Measurements from ENCODE around the gene GPBAR1. TPM values are rescaled to one million over a fixed set of nuclear protein-coding genes. Genes with fewer than 3 reads are reported as not detected.

The GPBAR1 gene
- total and polyA plus RNA-seq, 2 experiments from 2014 or later, result 0.44 TPM; not detected in 1

GRCh38 chr2:218260166-218260565 is 649 bp upstream of the GPBAR1 start:
- ATAC-seq (no peak), DNase-seq (ENCODE audit: low spot score) (no peak)
- peaks cover 16% of the 10 kb centered on the region for H3K27me3 Mint-ChIP-seq (ENCODE audit: insufficient read depth, low read depth, poor library complexity)
- H3K4me1 ChIP-seq (ENCODE audit: insufficient read depth), result peaks cover 29% of the 10 kb centered on the region
- no peaks in the 10 kb centered on the region for H3K9me2 ChIP-seq (ENCODE audit: insufficient read depth)
- peaks cover 26% of the 10 kb centered on the region for H3K36me3 Mint-ChIP-seq (ENCODE audit: low read depth)
- no peaks in the 10 kb centered on the region for H3K27me3 ChIP-seq (ENCODE audit: insufficient read depth)
- H3K79me2 ChIP-seq (replicated peaks; ENCODE audit: insufficient read depth), result no peaks in the 10 kb centered on the region
- H2AFZ ChIP-seq, result no peak overlapping the region
- peak overlapping the region; percentile 41; the same call in 1 of the 3 replicates for H3K4me3 Mint-ChIP-seq
- peak overlapping the region; percentile 14; the same call in 1 of the 2 replicates for H3K4me3 ChIP-seq
- peaks cover 9% of the 10 kb centered on the region; the same call in 1 of the 2 replicates for H3K36me3 ChIP-seq (ENCODE audit: insufficient read depth)
- H3F3A ChIP-seq (replicated peaks; ENCODE audit: low read depth), result peaks cover 11% of the 10 kb centered on the region
- H3K4me2 ChIP-seq, result peak overlapping the region; percentile 57; the same call in 1 of the 2 replicates
- H3K27ac ChIP-seq (ENCODE audit: low read depth), result peak overlapping the region; percentile 45; the same call in 1 of the 2 replicates
- H3K27ac Mint-ChIP-seq, result no peak overlapping the region; the same call in 1 of the 2 replicates
- TF ChIP-seq POLR2AphosphoS5 (IDR thresholded peaks at IDR 0.05; ENCODE audit: low read depth), result no peak
- TF ChIP-seq CREB1 (CRISPR knock-in tag; IDR thresholded peaks at IDR 0.05; ENCODE audit: low read depth), result no peak
- no peak for TF ChIP-seq EZH2 (IDR thresholded peaks at IDR 0.05; ENCODE audit: low read depth, unreplicated experiment)
- no peak for TF ChIP-seq STAT1 (IDR thresholded peaks at IDR 0.05; ENCODE audit: unreplicated experiment)
- TF ChIP-seq, protein P1, sequence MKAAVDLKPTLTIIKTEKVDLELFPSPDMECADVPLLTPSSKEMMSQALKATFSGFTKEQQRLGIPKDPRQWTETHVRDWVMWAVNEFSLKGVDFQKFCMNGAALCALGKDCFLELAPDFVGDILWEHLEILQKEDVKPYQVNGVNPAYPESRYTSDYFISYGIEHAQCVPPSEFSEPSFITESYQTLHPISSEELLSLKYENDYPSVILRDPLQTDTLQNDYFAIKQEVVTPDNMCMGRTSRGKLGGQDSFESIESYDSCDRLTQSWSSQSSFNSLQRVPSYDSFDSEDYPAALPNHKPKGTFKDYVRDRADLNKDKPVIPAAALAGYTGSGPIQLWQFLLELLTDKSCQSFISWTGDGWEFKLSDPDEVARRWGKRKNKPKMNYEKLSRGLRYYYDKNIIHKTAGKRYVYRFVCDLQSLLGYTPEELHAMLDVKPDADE (IDR thresholded peaks at IDR 0.05), result no peak
- TF ChIP-seq, protein P2, sequence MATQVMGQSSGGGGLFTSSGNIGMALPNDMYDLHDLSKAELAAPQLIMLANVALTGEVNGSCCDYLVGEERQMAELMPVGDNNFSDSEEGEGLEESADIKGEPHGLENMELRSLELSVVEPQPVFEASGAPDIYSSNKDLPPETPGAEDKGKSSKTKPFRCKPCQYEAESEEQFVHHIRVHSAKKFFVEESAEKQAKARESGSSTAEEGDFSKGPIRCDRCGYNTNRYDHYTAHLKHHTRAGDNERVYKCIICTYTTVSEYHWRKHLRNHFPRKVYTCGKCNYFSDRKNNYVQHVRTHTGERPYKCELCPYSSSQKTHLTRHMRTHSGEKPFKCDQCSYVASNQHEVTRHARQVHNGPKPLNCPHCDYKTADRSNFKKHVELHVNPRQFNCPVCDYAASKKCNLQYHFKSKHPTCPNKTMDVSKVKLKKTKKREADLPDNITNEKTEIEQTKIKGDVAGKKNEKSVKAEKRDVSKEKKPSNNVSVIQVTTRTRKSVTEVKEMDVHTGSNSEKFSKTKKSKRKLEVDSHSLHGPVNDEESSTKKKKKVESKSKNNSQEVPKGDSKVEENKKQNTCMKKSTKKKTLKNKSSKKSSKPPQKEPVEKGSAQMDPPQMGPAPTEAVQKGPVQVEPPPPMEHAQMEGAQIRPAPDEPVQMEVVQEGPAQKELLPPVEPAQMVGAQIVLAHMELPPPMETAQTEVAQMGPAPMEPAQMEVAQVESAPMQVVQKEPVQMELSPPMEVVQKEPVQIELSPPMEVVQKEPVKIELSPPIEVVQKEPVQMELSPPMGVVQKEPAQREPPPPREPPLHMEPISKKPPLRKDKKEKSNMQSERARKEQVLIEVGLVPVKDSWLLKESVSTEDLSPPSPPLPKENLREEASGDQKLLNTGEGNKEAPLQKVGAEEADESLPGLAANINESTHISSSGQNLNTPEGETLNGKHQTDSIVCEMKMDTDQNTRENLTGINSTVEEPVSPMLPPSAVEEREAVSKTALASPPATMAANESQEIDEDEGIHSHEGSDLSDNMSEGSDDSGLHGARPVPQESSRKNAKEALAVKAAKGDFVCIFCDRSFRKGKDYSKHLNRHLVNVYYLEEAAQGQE (IDR thresholded peaks at IDR 0.05; ENCODE audit: unreplicated experiment), result no peak
- TF ChIP-seq ZNF331 (CRISPR knock-in tag; IDR thresholded peaks at IDR 0.05; ENCODE audit: low read depth), result no peak
- no peak for TF ChIP-seq NANOG (IDR thresholded peaks at IDR 0.05; ENCODE audit: borderline replicate concordance)
- TF ChIP-seq JUNB (IDR thresholded peaks at IDR 0.05; ENCODE audit: unreplicated experiment), result no peak
- TF ChIP-seq ZNF462 (CRISPR knock-in tag; IDR thresholded peaks at IDR 0.05), result no peak
- TF ChIP-seq, protein P3, sequence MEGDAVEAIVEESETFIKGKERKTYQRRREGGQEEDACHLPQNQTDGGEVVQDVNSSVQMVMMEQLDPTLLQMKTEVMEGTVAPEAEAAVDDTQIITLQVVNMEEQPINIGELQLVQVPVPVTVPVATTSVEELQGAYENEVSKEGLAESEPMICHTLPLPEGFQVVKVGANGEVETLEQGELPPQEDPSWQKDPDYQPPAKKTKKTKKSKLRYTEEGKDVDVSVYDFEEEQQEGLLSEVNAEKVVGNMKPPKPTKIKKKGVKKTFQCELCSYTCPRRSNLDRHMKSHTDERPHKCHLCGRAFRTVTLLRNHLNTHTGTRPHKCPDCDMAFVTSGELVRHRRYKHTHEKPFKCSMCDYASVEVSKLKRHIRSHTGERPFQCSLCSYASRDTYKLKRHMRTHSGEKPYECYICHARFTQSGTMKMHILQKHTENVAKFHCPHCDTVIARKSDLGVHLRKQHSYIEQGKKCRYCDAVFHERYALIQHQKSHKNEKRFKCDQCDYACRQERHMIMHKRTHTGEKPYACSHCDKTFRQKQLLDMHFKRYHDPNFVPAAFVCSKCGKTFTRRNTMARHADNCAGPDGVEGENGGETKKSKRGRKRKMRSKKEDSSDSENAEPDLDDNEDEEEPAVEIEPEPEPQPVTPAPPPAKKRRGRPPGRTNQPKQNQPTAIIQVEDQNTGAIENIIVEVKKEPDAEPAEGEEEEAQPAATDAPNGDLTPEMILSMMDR (conservative IDR thresholded peaks at IDR 0.05; ENCODE audit: low read depth in 2 of 2), result no peak
- no peak for TF ChIP-seq EZH2phosphoT487 (IDR thresholded peaks at IDR 0.05; ENCODE audit: unreplicated experiment)
- peaks cover 33% of the 10 kb centered on the region for H3K4me1 Mint-ChIP-seq
- peaks cover 4% of the 10 kb centered on the region; the same call in 1 of the 2 replicates for H4K20me1 ChIP-seq (replicated peaks; ENCODE audit: insufficient read depth)
- no peaks in the 10 kb centered on the region for H3K9me3 Mint-ChIP-seq
